ENCODE measurements around the gene KDM6B. TPM values are rescaled to one million over a fixed set of nuclear protein-coding genes. Genes with fewer than 3 reads are reported as not detected.

Gene KDM6B
- total RNA-seq, 1 experiment from 2014 or later: 41.3 TPM

GRCh38 chr17:7832431-7832830 lies 1.6 kb upstream of the KDM6B start:
- ChIA-PET CTCF (no interaction called here), POLR2A (ENCODE audit: unreplicated experiment) (no interaction called here)
- Histone ChIP-seq H3K4me1 (replicated peaks; ENCODE audit: insufficient read depth) (peaks cover 5% of the 10 kb centered on the region), H3K9me2 (ENCODE audit: insufficient read depth) (no peaks in the 10 kb centered on the region), H3K79me2 (ENCODE audit: low read depth) (no peaks in the 10 kb centered on the region), H3K9me3 (ENCODE audit: insufficient read depth, low read depth) (no peaks in the 10 kb centered on the region), H4K20me1 (ENCODE audit: insufficient read depth) (no peaks in the 10 kb centered on the region), H3K4me3 (no peak overlapping the region), H3K27ac (no peak overlapping the region), H3K4me2 (no peak overlapping the region), H3K36me3 (ENCODE audit: low read depth) (no peaks in the 10 kb centered on the region), H3F3A (ENCODE audit: insufficient read depth, low read depth) (peaks cover 9% of the 10 kb centered on the region; the same call in 1 of the 2 replicates), H2AFZ (no peak overlapping the region), H3K27me3 (ENCODE audit: insufficient read depth, low read depth) (no peaks in the 10 kb centered on the region)
- intact Hi-C loops (cut with micrococcal nuclease; ENCODE audit: unreplicated experiment): no loop called here
- BruUV-seq (replicated peaks): no TSS peak
- no peak for TF ChIP-seq EZH2 (IDR thresholded peaks at IDR 0.05; ENCODE audit: low read depth)
- TF ChIP-seq CTCF (conservative IDR thresholded peaks at IDR 0.05): no peak
- no peak for DNase-seq

GRCh38 chr17:7833011-7833794 lies 814 bp upstream of the KDM6B start:
- Histone ChIP-seq H3K9me3 (ENCODE audit: insufficient read depth, low read depth) (no peaks in the 10 kb centered on the region), H3K79me2 (ENCODE audit: low read depth) (no peaks in the 10 kb centered on the region), H3K36me3 (ENCODE audit: low read depth) (no peaks in the 10 kb centered on the region), H4K20me1 (ENCODE audit: insufficient read depth) (no peaks in the 10 kb centered on the region), H2AFZ (no peak overlapping the region; the same call in 1 of the 2 replicates), H3K4me3 (peak overlapping the region; percentile 82; the same call in 1 of the 2 replicates), H3K9me2 (ENCODE audit: insufficient read depth) (no peaks in the 10 kb centered on the region), H3K27me3 (ENCODE audit: insufficient read depth, low read depth) (no peaks in the 10 kb centered on the region), H3K4me2 (peak overlapping the region; percentile 88), H3K27ac (no peak overlapping the region), H3F3A (ENCODE audit: insufficient read depth, low read depth) (peaks cover 11% of the 10 kb centered on the region; the same call in 1 of the 2 replicates), H3K4me1 (replicated peaks; ENCODE audit: insufficient read depth) (peaks cover 9% of the 10 kb centered on the region)
- intact Hi-C loops (cut with micrococcal nuclease; ENCODE audit: unreplicated experiment): no loop called here
- no peak for DNase-seq
- ChIA-PET CTCF (interaction anchor here (0.7 kb wide), 1 partner anchor 524 kb away, joined by 3 read pairs; no protein-coding TSS in a partner anchor), POLR2A (ENCODE audit: unreplicated experiment) (interaction anchor here (0.6 kb wide), 1 partner anchor 590 kb away, joined by 3 read pairs; no protein-coding TSS in a partner anchor)
- TF ChIP-seq CTCF (conservative IDR thresholded peaks at IDR 0.05) (no peak), EZH2 (IDR thresholded peaks at IDR 0.05; ENCODE audit: low read depth) (no peak)
- BruUV-seq (replicated peaks): no TSS peak

GRCh38 chr17:7834542-7834956 lies 532 bp downstream of the KDM6B start:
- H3K4me2 ChIP-seq: peak overlapping the region; percentile 88
- TF ChIP-seq EZH2 (IDR thresholded peaks at IDR 0.05; ENCODE audit: low read depth) (no peak), CTCF (conservative IDR thresholded peaks at IDR 0.05) (no peak)

More at GRCh38 chr17:7834542-7834956, 532 bp downstream of the KDM6B start:
- no TSS peak for BruUV-seq (replicated peaks)
- Histone ChIP-seq H3K36me3 (ENCODE audit: low read depth) (no peaks in the 10 kb centered on the region), H3K9me2 (ENCODE audit: insufficient read depth) (no peaks in the 10 kb centered on the region), H3K27ac (no peak overlapping the region), H3K27me3 (ENCODE audit: insufficient read depth, low read depth) (no peaks in the 10 kb centered on the region), H3K4me1 (replicated peaks; ENCODE audit: insufficient read depth) (peaks cover 18% of the 10 kb centered on the region), H3F3A (ENCODE audit: insufficient read depth, low read depth) (peaks cover 14% of the 10 kb centered on the region; the same call in 1 of the 2 replicates), H3K9me3 (ENCODE audit: insufficient read depth, low read depth) (no peaks in the 10 kb centered on the region), H3K79me2 (ENCODE audit: low read depth) (no peaks in the 10 kb centered on the region), H4K20me1 (ENCODE audit: insufficient read depth) (no peaks in the 10 kb centered on the region), H3K4me3 (peak overlapping the region; percentile 82), H2AFZ (0 out of 2 replicates have a peak overlapping the region, but pooled peaks have one; percentile 73)
- CTCF ChIA-PET: interaction anchor here (0.6 to 1.6 kb wide), 4 partner anchors 23 to 293 kb away, joined by 3 to 32 read pairs (median 14); partner anchors contain the start of genes CYB5D1 and NAA38
- DNase-seq: peak in 1 of 2 experiments; percentile 66
- intact Hi-C loops (cut with micrococcal nuclease; ENCODE audit: unreplicated experiment): no loop called here
- POLR2A ChIA-PET (ENCODE audit: unreplicated experiment): interaction anchor here (0.6 to 0.7 kb wide), 2 partner anchors 292 to 1843 kb away, joined by 4 to 8 read pairs; no protein-coding TSS in a partner anchor

Measured in PC-9 (cell line).